NCI-H526 treated with DMSO at 0.1 percent for 48 hours (cell line): ENCODE measurements around the gene TSSK3.

ENCODE experiments used
- DNase-seq: peaks from one replicate; lab custom pipeline; 2025; lab: John Stamatoyannopoulos, UW

Gene TSSK3

GRCh38 chr1:32400876-32401631 is 38.7 kb downstream of the TSSK3 start:
- DNase-seq: peak; percentile 52

- DNase-seq: no peak
Measured at GRCh38 chr1:32404946-32405345, 42.6 kb downstream of the TSSK3 start.

- DNase-seq: no peak
Measured at GRCh38 chr1:32405672-32406467, 43.5 kb downstream of the TSSK3 start.

- no peak for DNase-seq
Measured at GRCh38 chr1:32406629-32407111, 44.3 kb downstream of the TSSK3 start.

GRCh38 chr1:32411261-32411660 is 48.9 kb downstream of the TSSK3 start:
- DNase-seq: no peak

- peak; percentile 52 for DNase-seq
Measured at GRCh38 chr1:32413507-32414185, 51.3 kb downstream of the TSSK3 start.
